MV-4-11 (cell line): Measurements from ENCODE around the gene CCDC6.
"Not testable (repeated sequence)": the region's sequence is repeated elsewhere in the genome, so short reads cannot be mapped to it uniquely, and the experiment has no call there.

ENCODE experiments used
- DNase-seq: peaks from one replicate; lab custom pipeline; 2025; lab: John Stamatoyannopoulos, UW

CCDC6 gene

DNA sequence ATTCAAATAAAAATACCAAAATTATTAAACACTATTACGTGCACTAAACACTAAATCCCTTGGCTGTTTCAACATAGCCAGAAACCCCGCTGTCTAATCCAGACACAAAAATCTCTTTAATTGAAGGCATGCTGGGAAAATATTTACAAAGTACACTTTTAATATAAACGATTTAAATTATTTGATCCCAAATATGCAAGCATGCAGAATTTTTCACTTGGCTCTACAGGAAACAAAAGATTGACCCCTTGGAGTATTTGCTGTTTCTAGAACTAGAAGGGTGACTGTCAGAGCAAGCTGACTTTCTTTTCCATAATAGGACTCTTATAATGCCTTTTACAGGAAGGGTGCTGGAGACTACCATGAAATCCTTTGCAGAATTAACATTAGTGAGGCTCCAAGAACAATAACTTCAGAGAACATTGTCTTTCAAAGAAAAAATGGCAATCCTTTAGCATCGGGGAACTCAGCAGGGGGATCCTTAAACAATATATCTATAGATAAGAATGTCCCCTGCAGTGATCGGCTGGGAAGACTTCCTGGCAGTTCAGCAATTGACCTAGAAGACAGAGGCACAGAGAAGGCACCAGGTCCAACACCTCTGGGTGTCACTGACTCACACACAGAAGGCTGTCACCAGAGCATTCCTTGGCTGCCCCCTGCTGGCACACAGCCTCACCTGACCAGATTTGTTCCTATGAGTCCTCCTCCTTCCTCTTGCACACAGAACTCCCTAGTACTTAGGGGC is 97.3 kb downstream of the CCDC6 start:
- peak; percentile 58 for DNase-seq

GRCh38 chr10:59807629-59808620 is 98.4 kb downstream of the CCDC6 start:
- DNase-seq = no peak

- no peak for DNase-seq
These were observed 101.3 kb downstream of the CCDC6 start for GRCh38 chr10:59805014-59805413.

DNA sequence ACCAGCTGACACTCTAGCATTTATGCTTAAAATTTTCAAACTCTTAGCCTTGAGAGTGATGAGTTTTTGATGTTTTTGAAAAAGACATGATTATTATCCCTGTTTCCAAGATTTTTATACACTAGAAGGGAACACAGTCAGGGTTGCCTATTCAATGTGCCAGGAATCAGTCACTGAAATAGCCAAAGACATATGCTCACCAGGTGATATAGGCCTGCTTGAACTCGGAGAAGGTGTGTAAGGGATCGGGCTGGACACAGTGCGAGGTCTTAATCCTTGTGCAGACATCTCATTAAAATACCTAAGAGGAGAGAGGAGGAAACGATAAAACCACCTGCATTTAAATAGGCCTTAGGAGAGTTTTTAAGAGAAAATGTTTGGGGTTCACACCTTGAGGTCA is 102.1 kb downstream of the CCDC6 start:
- DNase-seq = no peak

- peak; percentile 49 for DNase-seq
These were observed 102.6 kb downstream of the CCDC6 start for GRCh38 chr10:59803714-59804113.

DNA sequence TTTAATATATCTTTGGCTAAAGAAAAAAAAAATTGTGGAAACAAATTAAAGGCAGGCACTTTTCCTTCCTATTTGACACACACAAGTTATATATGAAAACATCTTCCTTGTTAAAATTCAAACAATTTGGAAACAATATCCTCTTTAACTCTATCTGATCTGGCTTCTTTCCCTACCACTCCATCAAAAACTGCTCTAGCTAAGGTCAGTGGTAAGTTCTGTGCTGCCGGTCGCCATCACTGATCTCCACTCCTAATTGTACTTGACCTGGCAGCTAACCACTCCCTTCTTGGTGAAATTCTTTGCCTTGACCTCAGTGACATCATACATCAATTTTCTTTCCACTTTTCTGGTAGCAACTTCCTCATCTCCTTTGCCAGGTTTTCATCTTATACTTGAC is 105.2 kb downstream of the CCDC6 start:
- DNase-seq = peak; percentile 20

DNA sequence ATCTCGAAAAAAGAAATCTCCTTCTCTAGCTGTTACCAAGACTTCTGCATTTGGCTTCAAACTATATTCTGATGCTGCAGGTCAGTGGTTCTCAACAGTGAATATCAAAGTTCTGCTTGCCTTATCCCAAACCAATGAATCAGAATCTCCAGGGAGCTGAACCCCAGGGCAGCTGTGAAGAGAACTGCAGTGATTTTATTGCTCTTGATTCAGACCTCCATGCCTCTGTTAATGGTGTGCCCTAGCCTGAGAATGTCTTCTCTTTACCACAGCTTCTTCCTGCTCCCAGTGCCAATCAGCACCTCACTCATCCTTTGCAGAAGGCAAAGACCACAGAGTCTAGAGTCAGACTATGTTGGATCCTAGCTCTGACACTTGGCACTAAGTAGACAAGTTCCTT is 106.9 kb downstream of the CCDC6 start:
- no peak for DNase-seq

DNA sequence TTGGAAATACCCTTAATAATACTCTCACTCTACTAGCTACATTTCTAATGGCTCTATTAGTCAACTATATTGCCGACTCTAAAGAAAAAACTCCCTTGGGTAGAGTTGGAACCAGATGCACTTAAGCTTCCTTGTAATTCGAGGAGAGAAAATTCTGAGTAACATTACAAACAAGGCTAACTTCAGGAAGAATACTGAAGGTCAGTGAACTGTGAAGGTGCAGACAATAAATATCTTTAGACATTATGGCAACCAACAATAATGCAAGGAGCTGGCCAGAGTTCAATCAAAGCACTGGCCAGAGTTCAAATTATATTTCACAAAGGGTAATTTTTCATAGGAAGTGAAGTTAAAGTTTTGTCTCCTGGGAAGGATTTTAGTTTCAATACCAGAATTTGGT is 112.4 kb downstream of the CCDC6 start:
- DNase-seq = no peak

- DNase-seq = no peak
These were observed 113.5 kb downstream of the CCDC6 start for GRCh38 chr10:59792812-59793211.

GRCh38 chr10:59791601-59792000 is 114.8 kb downstream of the CCDC6 start:
- DNase-seq = no peak

GRCh38 chr10:59790080-59790479 is 116.3 kb downstream of the CCDC6 start:
- not testable (repeated sequence) for DNase-seq

DNA sequence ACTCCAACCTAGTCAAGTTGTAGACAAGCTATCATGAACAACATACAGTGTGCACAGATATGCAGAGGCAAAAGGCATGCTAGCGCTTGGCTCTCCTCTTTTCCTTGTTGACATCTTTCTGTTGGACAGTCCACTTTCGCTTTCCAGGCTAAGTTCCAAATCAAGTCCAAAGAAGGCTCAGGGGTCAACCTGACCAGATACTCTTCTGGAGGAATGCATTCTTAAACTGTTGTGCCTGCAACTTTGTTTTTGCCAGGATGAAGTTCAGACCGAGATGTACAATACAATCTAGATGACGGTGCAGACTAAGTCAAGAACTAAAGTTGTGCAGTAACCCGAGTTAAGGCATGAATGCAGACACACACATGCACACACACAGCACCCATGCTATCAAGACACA is 117.4 kb downstream of the CCDC6 start:
- DNase-seq = not testable (repeated sequence)

DNA sequence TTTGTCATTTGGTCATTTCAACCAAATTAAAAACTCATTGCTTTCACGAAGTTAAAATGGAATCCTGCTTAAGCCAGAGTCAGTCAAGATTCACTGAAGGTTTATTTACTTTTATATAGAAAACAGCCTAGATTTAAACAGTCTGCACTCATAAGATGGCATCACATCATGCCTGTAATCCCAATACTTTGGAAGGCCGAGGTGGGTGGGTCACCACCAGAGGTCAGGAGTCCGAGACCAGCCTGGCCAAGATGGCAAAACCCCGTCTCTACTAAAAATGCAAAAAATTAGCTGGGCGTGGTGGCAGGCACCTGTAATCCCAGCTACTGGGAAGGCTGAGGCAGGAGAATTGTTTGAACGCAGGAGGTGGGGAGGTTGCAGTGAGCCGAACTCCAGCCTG is 119.3 kb downstream of the CCDC6 start:
- not testable (repeated sequence) for DNase-seq

GRCh38 chr10:59785476-59785875 is 120.9 kb downstream of the CCDC6 start:
- DNase-seq = not testable (repeated sequence)

- no peak for DNase-seq
These were observed 124.8 kb downstream of the CCDC6 start for GRCh38 chr10:59781511-59781910.

- DNase-seq = no peak
These were observed 126.4 kb downstream of the CCDC6 start for GRCh38 chr10:59779756-59780533.

- DNase-seq = no peak
These were observed 131.9 kb downstream of the CCDC6 start for GRCh38 chr10:59774451-59774850.

DNA sequence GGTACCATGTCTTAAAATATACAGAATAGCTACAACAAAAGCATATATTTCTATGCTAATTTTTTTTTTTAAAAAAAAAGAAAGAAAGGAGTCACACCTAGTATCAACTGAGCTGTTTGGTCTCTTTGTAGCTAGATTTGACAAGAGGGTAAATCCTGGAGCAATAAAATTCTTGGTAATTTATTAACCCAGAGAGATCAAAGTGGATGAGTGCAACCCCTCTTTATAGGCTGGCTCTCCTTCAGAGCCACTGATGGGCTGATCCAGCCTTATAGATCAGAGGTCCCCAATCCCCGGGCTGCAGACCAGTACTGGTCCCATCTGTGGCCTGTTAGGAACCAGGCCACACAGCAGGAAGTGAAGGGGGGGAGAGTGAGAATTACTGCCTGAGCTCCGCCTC is 133.3 kb downstream of the CCDC6 start:
- DNase-seq = no peak

- no peak for DNase-seq
These were observed 135.1 kb downstream of the CCDC6 start for GRCh38 chr10:59771162-59771807.

DNA sequence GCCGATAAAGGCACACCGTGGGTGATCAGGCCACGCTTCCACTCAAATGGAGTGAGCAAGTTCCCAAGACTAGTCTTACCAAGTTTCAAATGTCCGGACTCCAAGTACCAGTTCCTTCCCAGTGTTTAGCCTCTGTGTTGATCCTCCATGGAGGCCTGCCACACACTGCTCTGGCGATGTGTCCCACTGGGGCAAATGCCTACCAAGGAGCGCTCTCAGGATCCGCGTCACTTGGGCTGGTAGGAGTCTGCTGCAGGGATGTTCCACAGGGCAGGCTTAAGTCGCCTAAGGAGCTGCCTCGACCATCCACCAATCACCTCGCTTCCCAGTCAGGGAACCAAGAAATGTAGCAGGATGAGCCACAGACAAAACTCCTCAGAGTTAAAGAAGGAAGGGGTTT is 135.7 kb downstream of the CCDC6 start:
- DNase-seq = no peak

DNA sequence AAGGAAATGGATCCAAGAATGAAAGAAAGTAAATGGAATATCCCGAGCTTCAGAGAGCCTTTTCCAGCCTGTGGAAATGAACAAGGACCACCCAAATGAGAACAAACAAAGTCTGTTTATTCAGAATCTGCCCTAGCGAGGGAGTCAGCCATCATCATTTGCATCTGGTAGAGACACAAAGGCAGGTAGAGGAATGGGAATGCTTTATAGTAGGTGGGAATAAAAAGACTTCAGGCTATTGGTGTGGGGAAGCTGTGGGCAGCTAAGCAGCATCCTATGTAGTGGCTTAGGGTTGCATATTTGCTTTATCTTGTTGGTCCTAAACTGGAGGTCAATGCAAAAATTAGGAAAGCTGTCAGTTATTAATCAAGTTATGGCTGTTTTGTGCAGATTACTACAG is 143.9 kb downstream of the CCDC6 start:
- no peak for DNase-seq

DNA sequence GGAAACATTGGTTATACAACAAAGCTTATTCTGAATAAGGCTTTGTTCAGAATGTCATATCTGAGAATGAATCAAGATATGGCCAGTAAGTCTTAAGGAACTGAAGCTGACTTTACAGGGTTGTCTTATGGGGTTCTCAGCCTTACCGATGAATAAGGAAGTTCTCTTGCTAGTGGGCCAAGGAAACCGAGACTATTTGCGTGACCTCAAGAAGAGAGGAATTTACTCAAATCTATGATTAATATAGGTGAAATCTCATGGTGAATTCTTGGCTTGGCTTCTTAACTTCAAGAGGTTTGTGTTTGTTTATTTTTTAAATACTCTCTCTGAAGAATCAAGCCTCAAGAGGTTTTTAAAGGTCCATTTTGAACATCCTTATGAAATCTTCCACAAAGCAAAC is 148.4 kb downstream of the CCDC6 start:
- peak; percentile 53 for DNase-seq
